GM15510 (cell line): Measurements from ENCODE around the gene RHBDL1.

Source experiments
- POLR2A ChIP-seq: IDR thresholded peaks from 3 replicates; pipeline ENCODE4 v1.6.1; 2011; ENCODE audit warnings: borderline replicate concordance; ENCODE audit not compliant: insufficient read length; ENCODE audit errors: extremely low read depth

The RHBDL1 gene

DNA sequence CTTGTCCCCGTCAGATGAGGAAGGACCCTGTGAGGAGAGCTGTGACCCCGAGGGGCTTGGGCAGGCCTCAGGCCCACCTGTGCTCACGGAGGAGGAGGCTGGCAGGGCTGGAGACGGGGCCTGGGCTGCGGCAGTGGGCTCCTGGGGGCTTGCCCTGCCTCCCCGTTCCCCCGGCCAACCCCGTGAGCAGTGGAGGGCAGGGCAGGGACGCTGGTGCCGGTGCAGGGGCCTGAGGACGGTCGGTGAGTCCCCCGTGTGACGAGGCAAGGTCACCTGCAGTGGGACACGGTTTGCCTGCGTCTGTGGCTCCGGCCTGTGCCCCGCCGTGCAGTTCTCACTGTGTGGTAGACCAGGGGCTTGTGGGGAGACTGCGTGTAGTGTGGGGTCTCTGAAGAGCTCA is 15.9 kb upstream of the RHBDL1 start:
- TF ChIP-seq POLR2A: no peak

DNA sequence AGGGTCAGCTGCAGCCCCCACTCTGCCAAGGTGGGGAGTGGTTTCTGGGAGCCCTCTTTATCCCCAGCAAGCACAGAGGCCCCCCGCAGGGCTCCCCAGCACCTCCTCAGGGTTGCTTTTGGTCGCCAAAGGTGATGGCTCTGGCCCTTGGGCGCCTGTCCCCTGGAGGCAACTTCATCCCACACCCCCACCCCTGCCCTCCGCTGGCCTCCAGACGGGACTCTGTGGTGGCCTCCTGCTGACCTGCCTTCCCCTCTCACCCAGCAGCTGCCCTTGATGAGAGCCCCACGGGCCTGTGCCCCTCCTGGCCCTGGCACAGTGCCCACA is 15.4 kb upstream of the RHBDL1 start:
- TF ChIP-seq POLR2A: no peak

DNA sequence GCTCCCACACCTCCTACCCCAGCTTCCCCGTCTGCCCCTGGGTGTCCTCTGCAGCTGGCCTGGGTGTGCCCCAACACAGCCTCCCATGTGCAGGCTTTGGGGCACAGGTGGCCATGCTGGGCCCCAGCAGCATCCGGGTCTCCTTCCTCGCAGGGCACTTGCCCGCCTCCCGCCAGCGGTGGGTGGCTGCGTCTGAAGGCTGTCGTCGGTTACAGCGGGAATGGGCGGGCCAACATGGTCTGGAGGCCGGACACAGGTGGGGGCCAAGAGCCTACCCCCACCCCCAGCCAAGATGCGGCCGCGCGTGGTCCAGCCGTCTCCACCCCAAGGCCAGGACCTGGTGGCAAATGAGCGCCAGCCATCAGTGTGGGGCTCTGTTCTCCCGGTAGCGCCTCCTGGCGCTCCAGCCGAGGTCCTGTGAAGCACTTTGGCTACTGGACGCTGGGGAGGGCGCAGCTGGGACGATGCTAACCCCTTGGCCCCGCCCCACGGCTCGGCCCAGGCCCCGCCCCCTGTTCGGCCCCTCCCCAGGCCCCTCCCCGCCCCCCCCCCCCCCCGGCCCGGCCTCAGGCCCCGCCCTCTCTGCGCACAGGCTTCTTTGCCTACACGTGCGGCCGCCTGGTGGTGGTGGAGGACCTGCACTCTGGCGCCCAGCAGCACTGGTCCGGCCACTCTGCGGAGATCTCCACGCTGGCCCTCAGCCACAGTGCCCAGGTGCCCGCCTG is 14.8 kb upstream of the RHBDL1 start:
- peak; percentile 30 for TF ChIP-seq POLR2A

- TF ChIP-seq POLR2A: no peak
These were observed 14.2 kb upstream of the RHBDL1 start for GRCh38 chr16:661184-661821.

- TF ChIP-seq POLR2A: no peak
These were observed 13.4 kb upstream of the RHBDL1 start for GRCh38 chr16:662095-662494.

DNA sequence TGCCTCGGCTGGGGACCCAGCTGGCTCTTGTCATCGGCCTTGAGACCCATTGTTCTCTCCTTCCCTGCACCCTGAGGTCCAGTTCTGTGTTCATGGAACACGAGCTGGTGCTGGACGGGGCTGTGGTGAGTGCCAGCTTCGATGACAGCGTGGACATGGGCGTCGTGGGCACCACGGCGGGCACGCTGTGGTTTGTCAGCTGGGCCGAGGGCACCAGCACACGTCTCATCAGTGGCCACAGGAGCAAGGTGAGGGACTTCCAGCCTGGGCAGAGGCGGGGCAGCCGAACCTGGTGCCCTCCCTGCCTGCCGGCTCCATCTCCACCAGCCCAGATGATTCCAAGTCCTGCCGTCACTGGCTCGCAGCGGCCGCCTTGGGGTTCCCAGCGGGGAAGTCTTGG is 12.9 kb upstream of the RHBDL1 start:
- no peak for TF ChIP-seq POLR2A

- TF ChIP-seq POLR2A: no peak
These were observed 8.9 kb upstream of the RHBDL1 start for GRCh38 chr16:666572-666971.

- TF ChIP-seq POLR2A: no peak
These were observed 8.2 kb upstream of the RHBDL1 start for GRCh38 chr16:667113-667779.

DNA sequence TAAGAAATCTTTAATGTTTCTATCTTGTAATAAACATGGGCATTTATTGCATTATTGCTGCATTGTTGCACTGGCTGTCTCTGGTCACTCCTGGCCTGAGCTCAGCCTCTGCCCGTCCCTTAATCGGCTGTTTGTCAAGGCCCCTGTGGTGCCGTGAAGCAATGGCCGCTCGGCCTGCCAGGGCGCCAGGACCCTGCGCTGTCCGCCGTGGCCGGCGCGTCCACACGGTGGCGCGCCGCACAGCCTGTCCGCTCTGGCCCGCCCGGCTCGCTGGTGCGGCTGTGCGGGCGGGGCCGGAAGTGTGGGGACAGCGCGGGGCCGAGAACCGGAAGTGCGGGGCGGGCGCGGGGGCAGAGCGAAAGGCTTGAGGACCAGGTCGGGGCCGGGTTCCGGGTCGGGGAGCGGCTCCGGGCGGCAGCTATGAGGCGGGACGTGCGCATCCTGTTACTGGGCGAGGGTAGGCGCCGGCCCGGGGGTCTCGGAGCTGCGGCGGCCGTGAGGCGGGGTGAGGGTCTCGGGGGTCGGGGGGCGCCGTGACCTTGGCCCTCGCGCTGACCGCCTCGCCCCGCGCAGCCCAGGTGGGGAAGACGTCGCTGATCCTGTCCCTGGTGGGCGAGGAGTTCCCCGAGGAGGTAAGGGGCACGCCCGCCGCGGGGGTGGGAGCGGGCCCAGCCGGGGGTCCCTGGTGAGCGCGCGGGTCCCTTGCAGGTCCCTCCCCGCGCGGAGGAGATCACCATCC is 7.5 kb upstream of the RHBDL1 start, which contains the start of gene RHOT2:
Gene RHOT2 (plus strand): TSS at position 353 of the 739 bp plus-strand sequence. CDS start 68 bp downstream, at position 421.
- peak; percentile 95 for TF ChIP-seq POLR2A

GRCh38 chr16:668519-669171 is 6.8 kb upstream of the RHBDL1 start:
- TF ChIP-seq POLR2A: no peak

DNA sequence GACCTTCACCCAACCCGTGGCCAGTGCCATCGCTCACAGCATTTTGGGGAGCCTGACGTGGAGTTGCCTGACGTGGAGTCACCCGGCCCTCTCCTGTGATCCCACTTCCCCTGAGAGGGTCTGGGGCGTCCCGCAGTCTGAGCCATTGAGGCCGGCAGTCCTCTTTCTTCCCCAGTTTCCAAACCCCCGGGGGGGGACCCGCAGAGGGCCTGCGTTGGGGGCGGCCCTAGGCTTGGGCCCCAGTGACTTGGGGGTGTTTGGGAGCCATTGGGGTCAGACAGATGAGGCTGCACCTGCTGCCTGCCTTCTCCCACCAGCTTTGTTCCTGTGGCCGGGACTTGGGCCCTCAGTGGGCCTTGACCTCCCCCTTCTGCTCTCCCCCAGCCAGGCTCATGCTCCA is 5.8 kb upstream of the RHBDL1 start:
- no peak for TF ChIP-seq POLR2A

- TF ChIP-seq POLR2A: no peak
These were observed 4.8 kb upstream of the RHBDL1 start for GRCh38 chr16:670485-671352.

- no peak for TF ChIP-seq POLR2A
These were observed 3.9 kb upstream of the RHBDL1 start for GRCh38 chr16:671353-672131.
